ENCODE measurements around the gene C2orf92. TPM values are rescaled to one million over a fixed set of nuclear protein-coding genes. Genes with fewer than 3 reads are reported as not detected.

Gene C2orf92
- total and polyA plus RNA-seq, 2 donors (not counting 1 experiment from before 2014, with no cell fraction given) = 0.99 to 1.1 TPM

DNA sequence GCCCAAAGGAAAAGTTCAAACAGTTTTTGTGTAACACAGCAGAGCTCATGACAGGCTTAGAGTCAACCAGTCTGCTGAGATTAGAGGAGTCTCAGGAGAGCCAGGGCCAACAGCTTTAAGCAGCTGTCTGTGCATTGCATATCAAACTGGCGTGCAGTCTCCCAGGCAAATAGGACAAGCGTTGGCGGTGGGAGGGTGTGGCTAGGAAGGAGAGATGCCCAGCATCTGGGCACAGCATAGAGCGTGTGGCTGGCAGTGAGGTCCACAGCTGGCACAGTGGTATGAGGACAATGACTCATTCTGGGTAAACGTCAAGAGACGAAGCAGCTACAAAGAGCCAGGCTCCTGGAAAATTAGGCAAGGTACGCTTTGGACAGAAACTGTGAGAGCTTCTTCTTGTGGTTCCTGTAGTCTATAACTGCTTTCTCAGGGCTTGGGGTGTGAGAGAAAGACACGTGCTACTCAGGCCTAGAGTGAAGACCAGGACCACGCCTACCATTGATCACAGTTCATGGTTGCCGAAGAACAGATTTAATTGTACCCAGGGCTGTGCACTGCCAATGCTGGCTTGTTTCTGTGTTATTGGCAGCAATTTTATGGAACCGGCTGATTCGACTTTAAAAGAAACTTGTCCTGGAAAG, 58.7 kb downstream of the C2orf92 start:
- Histone ChIP-seq H3K4me1 (ENCODE audit: control insufficient read depth, extremely low read depth, insufficient read depth, low read length) (no peaks in the 10 kb centered on the region), H3K9ac (ENCODE audit: insufficient read depth, low read length) (no peak overlapping the region), H3K27me3 (ENCODE audit: control insufficient read depth, insufficient read depth, low read length) (no peaks in the 10 kb centered on the region), H3K4me2 (ENCODE audit: extremely low read depth, insufficient read depth, low read length) (no peak overlapping the region), H3K27ac (ENCODE audit: insufficient read depth, low read length) (no peak overlapping the region), H4K20me1 (ENCODE audit: control insufficient read depth, extremely low read depth, insufficient read depth, low read length) (no peaks in the 10 kb centered on the region), H2AFZ (ENCODE audit: low read length) (no peak overlapping the region), H3K79me2 (ENCODE audit: control insufficient read depth, insufficient read depth, low read length) (no peaks in the 10 kb centered on the region), H3K36me3 (ENCODE audit: control insufficient read depth, insufficient read depth, low read length) (no peaks in the 10 kb centered on the region), H3K4me3 (replicated peaks in 1 of 4; ENCODE audit: control extremely low read depth in 1 of 4, insufficient read depth in 1 of 4, low read depth in 3 of 4, low read length in 4 of 4) (no peak overlapping the region), H3K9me3 (ENCODE audit: control insufficient read depth, insufficient read depth, low read depth, low read length) (no peaks in the 10 kb centered on the region)
- TF ChIP-seq, protein P1, sequence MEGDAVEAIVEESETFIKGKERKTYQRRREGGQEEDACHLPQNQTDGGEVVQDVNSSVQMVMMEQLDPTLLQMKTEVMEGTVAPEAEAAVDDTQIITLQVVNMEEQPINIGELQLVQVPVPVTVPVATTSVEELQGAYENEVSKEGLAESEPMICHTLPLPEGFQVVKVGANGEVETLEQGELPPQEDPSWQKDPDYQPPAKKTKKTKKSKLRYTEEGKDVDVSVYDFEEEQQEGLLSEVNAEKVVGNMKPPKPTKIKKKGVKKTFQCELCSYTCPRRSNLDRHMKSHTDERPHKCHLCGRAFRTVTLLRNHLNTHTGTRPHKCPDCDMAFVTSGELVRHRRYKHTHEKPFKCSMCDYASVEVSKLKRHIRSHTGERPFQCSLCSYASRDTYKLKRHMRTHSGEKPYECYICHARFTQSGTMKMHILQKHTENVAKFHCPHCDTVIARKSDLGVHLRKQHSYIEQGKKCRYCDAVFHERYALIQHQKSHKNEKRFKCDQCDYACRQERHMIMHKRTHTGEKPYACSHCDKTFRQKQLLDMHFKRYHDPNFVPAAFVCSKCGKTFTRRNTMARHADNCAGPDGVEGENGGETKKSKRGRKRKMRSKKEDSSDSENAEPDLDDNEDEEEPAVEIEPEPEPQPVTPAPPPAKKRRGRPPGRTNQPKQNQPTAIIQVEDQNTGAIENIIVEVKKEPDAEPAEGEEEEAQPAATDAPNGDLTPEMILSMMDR (conservative IDR thresholded peaks at IDR 0.05 in 1 of 2, IDR thresholded peaks at IDR 0.05 in 1 of 2; ENCODE audit: low read depth in 1 of 2, low read length in 2 of 2) = no peak
- no peak for TF ChIP-seq EZH2 (IDR thresholded peaks at IDR 0.05; ENCODE audit: low read length, missing control alignments)
- DNase-seq (ENCODE audit: low read depth in 2 of 2) = peak in 1 of 2 donors; percentile 34

- Histone ChIP-seq H3K4me1 (ENCODE audit: control insufficient read depth, extremely low read depth, insufficient read depth, low read length) (no peaks in the 10 kb centered on the region), H3K27me3 (ENCODE audit: control insufficient read depth, insufficient read depth, low read length) (no peaks in the 10 kb centered on the region), H3K9ac (ENCODE audit: insufficient read depth, low read length) (no peak overlapping the region), H3K36me3 (ENCODE audit: control insufficient read depth, insufficient read depth, low read length) (no peaks in the 10 kb centered on the region), H3K27ac (ENCODE audit: insufficient read depth, low read length) (no peak overlapping the region), H3K79me2 (ENCODE audit: control insufficient read depth, insufficient read depth, low read length) (no peaks in the 10 kb centered on the region), H4K20me1 (ENCODE audit: control insufficient read depth, extremely low read depth, insufficient read depth, low read length) (no peaks in the 10 kb centered on the region), H3K9me3 (ENCODE audit: control insufficient read depth, insufficient read depth, low read depth, low read length) (no peaks in the 10 kb centered on the region), H3K4me3 (replicated peaks in 1 of 4; ENCODE audit: control extremely low read depth in 1 of 4, insufficient read depth in 1 of 4, low read depth in 3 of 4, low read length in 4 of 4) (no peak overlapping the region), H3K4me2 (ENCODE audit: extremely low read depth, insufficient read depth, low read length) (no peak overlapping the region), H2AFZ (ENCODE audit: low read length) (no peak overlapping the region)
- no peak for TF ChIP-seq EZH2 (IDR thresholded peaks at IDR 0.05; ENCODE audit: low read length, missing control alignments)
- TF ChIP-seq, protein P1 (conservative IDR thresholded peaks at IDR 0.05 in 1 of 2, IDR thresholded peaks at IDR 0.05 in 1 of 2; ENCODE audit: low read depth in 1 of 2, low read length in 2 of 2) = no peak
- peak; percentile 17 to 31 for DNase-seq (ENCODE audit: low read depth in 2 of 2)
These were observed 60.7 kb downstream of the C2orf92 start for GRCh38 chr2:97730245-97730644.

- H3K4me1 ChIP-seq (ENCODE audit: control insufficient read depth, extremely low read depth, insufficient read depth, low read length) = no peaks in the 10 kb centered on the region
- no peak for TF ChIP-seq EZH2 (IDR thresholded peaks at IDR 0.05; ENCODE audit: low read length, missing control alignments)
- no peak for DNase-seq (ENCODE audit: low read depth in 2 of 2)
- H3K36me3 ChIP-seq (ENCODE audit: control insufficient read depth, insufficient read depth, low read length) = no peaks in the 10 kb centered on the region
- no peak overlapping the region for H3K27ac ChIP-seq (ENCODE audit: insufficient read depth, low read length)
- H3K27me3 ChIP-seq (ENCODE audit: control insufficient read depth, insufficient read depth, low read length) = no peaks in the 10 kb centered on the region
- no peak overlapping the region for H3K4me2 ChIP-seq (ENCODE audit: extremely low read depth, insufficient read depth, low read length)
- no peak overlapping the region for H3K4me3 ChIP-seq (replicated peaks in 1 of 4; ENCODE audit: control extremely low read depth in 1 of 4, insufficient read depth in 1 of 4, low read depth in 3 of 4, low read length in 4 of 4)
- no peak overlapping the region for H2AFZ ChIP-seq (ENCODE audit: low read length)
- H3K9ac ChIP-seq (ENCODE audit: insufficient read depth, low read length) = no peak overlapping the region
- no peaks in the 10 kb centered on the region for H3K9me3 ChIP-seq (ENCODE audit: control insufficient read depth, insufficient read depth, low read depth, low read length)
- H3K79me2 ChIP-seq (ENCODE audit: control insufficient read depth, insufficient read depth, low read length) = no peaks in the 10 kb centered on the region
- no peaks in the 10 kb centered on the region for H4K20me1 ChIP-seq (ENCODE audit: control insufficient read depth, extremely low read depth, insufficient read depth, low read length)
These were observed 61.9 kb downstream of the C2orf92 start for GRCh38 chr2:97731274-97732020.

Measured in fibroblast of lung (primary cell).